Measurements from ENCODE around the gene IPO11.

DNA sequence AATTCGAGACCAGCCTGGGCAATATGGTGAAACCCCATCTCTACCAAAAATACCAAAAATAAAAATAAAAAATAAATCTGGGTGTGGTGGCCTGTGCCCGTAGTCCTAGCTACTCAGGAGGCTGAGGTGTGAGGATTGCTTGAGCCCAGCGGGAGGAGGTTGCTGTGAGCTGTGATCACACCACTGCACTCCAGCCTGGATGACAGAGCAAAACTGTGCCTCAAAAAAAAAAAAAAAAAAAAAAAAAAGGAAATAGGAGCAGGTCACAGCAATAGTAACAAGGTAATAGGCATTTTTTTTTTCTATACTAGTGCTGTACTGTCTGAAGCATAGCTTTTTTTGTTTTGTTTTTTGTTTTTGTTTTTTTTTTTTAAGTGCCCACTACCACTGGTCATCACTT, 171.8 kb downstream of the IPO11 start:
- TF ChIP-seq ZNF766 (CRISPR knock-in tag; IDR thresholded peaks at IDR 0.05; ENCODE audit: borderline replicate concordance) (no peak), NR2F2 (IDR thresholded peaks at IDR 0.05; ENCODE audit: borderline replicate concordance, low read depth) (no peak), NR2C2 (CRISPR knock-in tag; IDR thresholded peaks at IDR 0.05; ENCODE audit: borderline replicate concordance) (no peak), ELF1 (CRISPR knock-in tag; IDR thresholded peaks at IDR 0.05) (no peak), SRSF4 (IDR thresholded peaks at IDR 0.05; ENCODE audit: low read depth, low read length, poor library complexity, severe bottlenecking) (no peak), FOXJ3 (CRISPR knock-in tag; IDR thresholded peaks at IDR 0.05; ENCODE audit: borderline replicate concordance) (no peak), EZH2 (conservative IDR thresholded peaks at IDR 0.05; ENCODE audit: low read depth, low read length) (no peak), ZNF451 (CRISPR knock-in tag; IDR thresholded peaks at IDR 0.05) (no peak), POLR2A (IDR thresholded peaks at IDR 0.05; ENCODE audit: insufficient read depth in 1 of 2, low read depth in 2 of 2, low read length in 2 of 2) (no peak), SIN3A (IDR thresholded peaks at IDR 0.05; ENCODE audit: borderline replicate concordance, low read depth, low read length) (no peak), HCFC1 (IDR thresholded peaks at IDR 0.05; ENCODE audit: low read depth, low read length) (no peak), ATRX (CRISPR knock-in tag; IDR thresholded peaks at IDR 0.05; ENCODE audit: borderline replicate concordance) (no peak)
- TF ChIP-seq, protein P1, sequence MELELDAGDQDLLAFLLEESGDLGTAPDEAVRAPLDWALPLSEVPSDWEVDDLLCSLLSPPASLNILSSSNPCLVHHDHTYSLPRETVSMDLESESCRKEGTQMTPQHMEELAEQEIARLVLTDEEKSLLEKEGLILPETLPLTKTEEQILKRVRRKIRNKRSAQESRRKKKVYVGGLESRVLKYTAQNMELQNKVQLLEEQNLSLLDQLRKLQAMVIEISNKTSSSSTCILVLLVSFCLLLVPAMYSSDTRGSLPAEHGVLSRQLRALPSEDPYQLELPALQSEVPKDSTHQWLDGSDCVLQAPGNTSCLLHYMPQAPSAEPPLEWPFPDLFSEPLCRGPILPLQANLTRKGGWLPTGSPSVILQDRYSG (CRISPR knock-in tag; IDR thresholded peaks at IDR 0.05) = no peak
- TF ChIP-seq, protein P2, sequence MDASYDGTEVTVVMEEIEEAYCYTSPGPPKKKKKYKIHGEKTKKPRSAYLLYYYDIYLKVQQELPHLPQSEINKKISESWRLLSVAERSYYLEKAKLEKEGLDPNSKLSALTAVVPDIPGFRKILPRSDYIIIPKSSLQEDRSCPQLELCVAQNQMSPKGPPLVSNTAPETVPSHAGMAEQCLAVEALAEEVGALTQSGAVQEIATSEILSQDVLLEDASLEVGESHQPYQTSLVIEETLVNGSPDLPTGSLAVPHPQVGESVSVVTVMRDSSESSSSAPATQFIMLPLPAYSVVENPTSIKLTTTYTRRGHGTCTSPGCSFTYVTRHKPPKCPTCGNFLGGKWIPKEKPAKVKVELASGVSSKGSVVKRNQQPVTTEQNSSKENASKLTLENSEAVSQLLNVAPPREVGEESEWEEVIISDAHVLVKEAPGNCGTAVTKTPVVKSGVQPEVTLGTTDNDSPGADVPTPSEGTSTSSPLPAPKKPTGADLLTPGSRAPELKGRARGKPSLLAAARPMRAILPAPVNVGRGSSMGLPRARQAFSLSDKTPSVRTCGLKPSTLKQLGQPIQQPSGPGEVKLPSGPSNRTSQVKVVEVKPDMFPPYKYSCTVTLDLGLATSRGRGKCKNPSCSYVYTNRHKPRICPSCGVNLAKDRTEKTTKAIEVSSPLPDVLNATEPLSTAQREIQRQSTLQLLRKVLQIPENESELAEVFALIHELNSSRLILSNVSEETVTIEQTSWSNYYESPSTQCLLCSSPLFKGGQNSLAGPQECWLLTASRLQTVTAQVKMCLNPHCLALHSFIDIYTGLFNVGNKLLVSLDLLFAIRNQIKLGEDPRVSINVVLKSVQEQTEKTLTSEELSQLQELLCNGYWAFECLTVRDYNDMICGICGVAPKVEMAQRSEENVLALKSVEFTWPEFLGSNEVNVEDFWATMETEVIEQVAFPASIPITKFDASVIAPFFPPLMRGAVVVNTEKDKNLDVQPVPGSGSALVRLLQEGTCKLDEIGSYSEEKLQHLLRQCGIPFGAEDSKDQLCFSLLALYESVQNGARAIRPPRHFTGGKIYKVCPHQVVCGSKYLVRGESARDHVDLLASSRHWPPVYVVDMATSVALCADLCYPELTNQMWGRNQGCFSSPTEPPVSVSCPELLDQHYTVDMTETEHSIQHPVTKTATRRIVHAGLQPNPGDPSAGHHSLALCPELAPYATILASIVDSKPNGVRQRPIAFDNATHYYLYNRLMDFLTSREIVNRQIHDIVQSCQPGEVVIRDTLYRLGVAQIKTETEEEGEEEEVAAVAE (CRISPR knock-in tag; IDR thresholded peaks at IDR 0.05; ENCODE audit: borderline replicate concordance) = no peak

Data from HepG2 (cell line).